HCT116 (cell line): ENCODE measurements around the gene USPL1. TPM values are rescaled to one million over a fixed set of nuclear protein-coding genes. Genes with fewer than 3 reads are reported as not detected.

Experiments used
- ATAC-seq: fragments of 200-7000 bp; cut with Tn5 transposase; 2 replicates; pipeline ENCODE4 v1.9.1; 2020; ENCODE audit warnings: mild to moderate bottlenecking, moderate library complexity
- BruUV-seq: library from RNA; stranded (reverse); fragments of 400-500 nt; replicated peaks from 2 replicates; lab custom pipeline; 2021; lab: Mats Ljungman, UMichigan
- CTCF ChIA-PET: fragments of 300-600 bp; sonication (Branson Sonifier 250); formaldehyde crosslinking; loops from one replicate; lab custom pipeline; 2021; ENCODE audit warnings: antibody characterized with exemption; lab: Charles Lee
- POLR2A ChIA-PET: fragments of 300-600, 350-600 bp; sonication (Branson Sonifier 250); formaldehyde crosslinking; loops from one replicate; lab custom pipeline; 2021; ENCODE audit warnings: antibody characterized with exemption; lab: Charles Lee
- RAD21 ChIA-PET, 2 experiments: fragments of 300-600 bp; sonication (Branson Sonifier 250); formaldehyde crosslinking; loops; one replicate each; lab custom pipeline; 2023; ENCODE audit warnings: low total read pairs in 2 of 2; ENCODE audit not compliant: uncharacterized antibody in 2 of 2, unreplicated experiment in 2 of 2, low non-redundant PET in 1 of 2; lab: Charles Lee
- DNase-seq: peaks from one replicate; pipeline ENCODE4 v3.0.0-alpha.2; 2010; ENCODE audit warnings: low read depth, low spot score
- H2AFZ ChIP-seq: fragments of 200-600 bp; shearing (Covaris generic), sonication (generic); 2 replicates; pipeline ENCODE4 v1.6.1; 2017; ENCODE audit warnings: low read depth, mixed run types, mixed read lengths, antibody characterized with exemption, low read length; ENCODE audit not compliant: poor library complexity, severe bottlenecking
- H3K27ac ChIP-seq: 2 replicates; pipeline ENCODE4 v1.5.1; 2012; ENCODE audit warnings: low read depth, low read length
- H3K27me3 ChIP-seq: fragments of 200-600 bp; sonication (generic); 2 replicates; pipeline ENCODE4 v1.6.1; 2016; ENCODE audit warnings: mixed run types, low read length, mixed read lengths; ENCODE audit not compliant: insufficient read depth
- H3K36me3 ChIP-seq, 2 experiments: fragments of 200-500 bp in 1 of 2; fragments of 200-600 bp in 1 of 2; sonication (Bioruptor generic) in 1 of 2; sonication (generic) in 1 of 2; 2 replicates each; pipeline versions ENCODE4 v1.5.1 to v1.6.1; 2014 to 2016; ENCODE audit warnings: low read length in 2 of 2, inconsistent platforms in 1 of 2, mixed read lengths in 1 of 2, mixed run types in 1 of 2; ENCODE audit not compliant: insufficient read depth in 2 of 2, control insufficient read depth in 1 of 2
- H3K4me1 ChIP-seq, 2 experiments: fragments of 200-600 bp in 1 of 2; sonication (generic) in 1 of 2; 2 replicates each; pipeline versions ENCODE4 v1.5.1 to v1.6.1; 2012 to 2017; ENCODE audit warnings: low read length in 2 of 2, inconsistent platforms in 1 of 2, mild to moderate bottlenecking in 1 of 2, mixed read lengths in 1 of 2, mixed run types in 1 of 2, moderate library complexity in 1 of 2; ENCODE audit not compliant: insufficient read depth in 2 of 2, control insufficient read depth in 1 of 2
- H3K4me2 ChIP-seq: fragments of 200-600 bp; sonication (generic); 2 replicates; pipeline ENCODE4 v1.6.1; 2017; ENCODE audit warnings: mixed run types, low read length, mixed read lengths
- H3K4me3 ChIP-seq, 2 experiments: fragments of 200-600 bp in 1 of 2; sonication (generic) in 1 of 2; replicated peaks in 1 of 2; 2 replicates each; pipeline ENCODE4 v1.5.1; 2011 to 2016; ENCODE audit warnings: low read length in 2 of 2, control low read depth in 1 of 2, low read depth in 1 of 2, mild to moderate bottlenecking in 1 of 2, mixed read lengths in 1 of 2, mixed run types in 1 of 2
- H3K79me2 ChIP-seq: fragments of 200-600 bp; sonication (generic); 2 replicates; pipeline ENCODE4 v1.6.1; 2017; ENCODE audit warnings: mild to moderate bottlenecking, mixed run types, low read length, moderate library complexity, mixed read lengths; ENCODE audit not compliant: insufficient read depth
- H3K9ac ChIP-seq: fragments of 200-600 bp; sonication (generic); 2 replicates; pipeline ENCODE4 v1.6.1; 2016; ENCODE audit warnings: low read length, mixed read lengths
- H3K9me2 ChIP-seq: fragments of 200-600 bp; sonication (generic), shearing (Covaris generic); 2 replicates; pipeline ENCODE4 v1.6.1; 2017; ENCODE audit warnings: mixed run types, mild to moderate bottlenecking, moderate library complexity; ENCODE audit not compliant: insufficient read depth
- H3K9me3 ChIP-seq, 2 experiments: fragments of 200-500 bp in 1 of 2; fragments of 200-600 bp in 1 of 2; sonication (Bioruptor generic) in 1 of 2; sonication (generic) in 1 of 2; 2 replicates each; pipeline ENCODE4 v1.6.1; 2014 to 2017; ENCODE audit warnings: low read length in 2 of 2, mixed read lengths in 2 of 2, inconsistent platforms in 1 of 2, low read depth in 1 of 2, mild to moderate bottlenecking in 1 of 2, mixed run types in 1 of 2, moderate library complexity in 1 of 2; ENCODE audit not compliant: control insufficient read depth in 1 of 2, insufficient read depth in 1 of 2
- H4K20me1 ChIP-seq: fragments of 200-600 bp; sonication (generic), shearing (Covaris generic); 2 replicates; pipeline ENCODE4 v1.6.1; 2017; ENCODE audit warnings: mixed run types, mild to moderate bottlenecking, moderate library complexity; ENCODE audit not compliant: insufficient read depth
- CEBPB ChIP-seq: IDR thresholded peaks from 2 replicates; pipeline ENCODE4 v1.6.1; 2012; ENCODE audit warnings: low read depth
- EGR1 ChIP-seq: IDR thresholded peaks from 2 replicates; pipeline ENCODE4 v1.6.1; 2012; ENCODE audit warnings: low read depth
- EZH2phosphoT487 ChIP-seq: fragments of 200-600 bp; IDR thresholded peaks from 2 replicates; pipeline ENCODE4 v1.6.1; 2018; ENCODE audit warnings: antibody characterized with exemption, borderline replicate concordance
- JUND ChIP-seq: IDR thresholded peaks from 2 replicates; pipeline ENCODE4 v1.6.1; 2012
- MAX ChIP-seq: IDR thresholded peaks from 2 replicates; pipeline ENCODE4 v1.6.1; 2012
- POLR2A ChIP-seq: IDR thresholded peaks from 2 replicates; pipeline ENCODE4 v1.7.0; 2011; ENCODE audit warnings: borderline replicate concordance; ENCODE audit not compliant: insufficient read depth, insufficient read length; ENCODE audit errors: extremely low read depth
- POLR2AphosphoS5 ChIP-seq: IDR thresholded peaks from 2 replicates; pipeline ENCODE4 v1.6.1; 2011; ENCODE audit warnings: mild to moderate bottlenecking, low read depth, low read length, moderate library complexity
- RAD21 ChIP-seq: IDR thresholded peaks from 2 replicates; pipeline ENCODE4 v1.6.1; 2012; ENCODE audit warnings: low read depth, mild to moderate bottlenecking
- SIN3A ChIP-seq: IDR thresholded peaks from 2 replicates; pipeline ENCODE4 v1.6.1; 2012; ENCODE audit warnings: low read depth
- SP1 ChIP-seq: IDR thresholded peaks from 2 replicates; pipeline ENCODE4 v1.6.1; 2012; ENCODE audit warnings: low read depth
- SRF ChIP-seq: IDR thresholded peaks from 2 replicates; pipeline ENCODE4 v1.6.1; 2012; ENCODE audit warnings: low read depth
- TCF7L2 ChIP-seq: IDR thresholded peaks from 2 replicates; pipeline ENCODE4 v1.7.0; 2011; ENCODE audit warnings: borderline replicate concordance, inconsistent platforms; ENCODE audit not compliant: insufficient read depth, insufficient read length; ENCODE audit errors: extremely low read depth
- YY1 ChIP-seq: IDR thresholded peaks from 2 replicates; pipeline ENCODE4 v1.6.1; 2011; ENCODE audit warnings: low read length, low read depth, moderate library complexity, mild to moderate bottlenecking; ENCODE audit not compliant: insufficient replicate concordance; ENCODE audit errors: extremely low read depth
- ZBTB33 ChIP-seq: IDR thresholded peaks from 2 replicates; pipeline ENCODE4 v1.6.1; 2011; ENCODE audit warnings: mild to moderate bottlenecking, low read length, moderate library complexity; ENCODE audit not compliant: insufficient replicate concordance; ENCODE audit errors: extremely low read depth
- ZFX ChIP-seq: fragments of 450-650 bp; IDR thresholded peaks from 2 replicates; pipeline ENCODE4 v1.6.1; 2017
- ZNF274 ChIP-seq: fragments of 200-500 bp; sonication (Bioruptor generic); IDR thresholded peaks from 2 replicates; pipeline ENCODE4 v1.6.1; 2014; ENCODE audit warnings: mild to moderate bottlenecking, low read depth, low read length, inconsistent platforms
- intact Hi-C: fragments of 100-400 bp; cut with micrococcal nuclease; formaldehyde crosslinking; loops from 2 replicates; pipeline ENCODE4 v1.10.0; 2022
- total RNA-seq: library from RNA; stranded (reverse); gene quantifications from one replicate; pipeline ENCODE4 v1.2.1, GENCODE V29; 2021; ENCODE audit not compliant: unreplicated experiment
- TF ChIP-seq, protein P1 (sequence below), 3 experiments: fragments of 200-600 bp in 1 of 3; sonication (generic) in 1 of 3; IDR thresholded peaks in 2 of 3; conservative IDR thresholded peaks in 1 of 3; 2 replicates each; pipeline ENCODE4 v1.5.1; 2012 to 2017; ENCODE audit warnings: low read depth in 2 of 3, low read length in 2 of 3, antibody characterized with exemption in 1 of 3, borderline replicate concordance in 1 of 3, control low read depth in 1 of 3, mild to moderate bottlenecking in 1 of 3, mixed read lengths in 1 of 3, mixed run types in 1 of 3, moderate library complexity in 1 of 3; ENCODE audit not compliant: insufficient read depth in 1 of 3

The USPL1 gene
- total RNA-seq, 1 experiment from 2014 or later, result 19.7 TPM

DNA sequence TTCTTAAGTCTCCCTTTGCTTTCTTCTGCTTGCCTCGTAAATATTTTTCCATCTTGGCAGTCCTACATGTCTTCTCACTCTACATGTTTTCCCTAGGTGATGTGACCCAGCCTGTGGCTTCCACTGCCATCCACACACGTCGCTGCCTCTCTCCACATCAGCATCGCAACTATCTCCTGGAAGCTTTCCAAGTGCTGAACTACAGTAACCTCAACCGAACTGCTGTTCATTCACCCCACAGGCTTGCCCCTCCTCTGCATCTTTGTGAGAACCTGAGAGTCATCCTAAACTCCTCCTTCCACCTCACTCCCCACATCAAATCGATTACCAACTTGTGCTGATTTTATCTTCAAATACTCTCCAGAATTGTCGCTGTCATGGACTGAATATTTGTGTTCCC, 41.2 kb upstream of the USPL1 start:
- ChIA-PET POLR2A (no interaction called here), CTCF (no interaction called here), RAD21 (no interaction called here)
- TF ChIP-seq ZBTB33, result no peak
- no peak for TF ChIP-seq SIN3A
- TF ChIP-seq MAX, result no peak
- TF ChIP-seq POLR2A, result no peak
- TF ChIP-seq ZFX, result no peak
- TF ChIP-seq, protein P1, sequence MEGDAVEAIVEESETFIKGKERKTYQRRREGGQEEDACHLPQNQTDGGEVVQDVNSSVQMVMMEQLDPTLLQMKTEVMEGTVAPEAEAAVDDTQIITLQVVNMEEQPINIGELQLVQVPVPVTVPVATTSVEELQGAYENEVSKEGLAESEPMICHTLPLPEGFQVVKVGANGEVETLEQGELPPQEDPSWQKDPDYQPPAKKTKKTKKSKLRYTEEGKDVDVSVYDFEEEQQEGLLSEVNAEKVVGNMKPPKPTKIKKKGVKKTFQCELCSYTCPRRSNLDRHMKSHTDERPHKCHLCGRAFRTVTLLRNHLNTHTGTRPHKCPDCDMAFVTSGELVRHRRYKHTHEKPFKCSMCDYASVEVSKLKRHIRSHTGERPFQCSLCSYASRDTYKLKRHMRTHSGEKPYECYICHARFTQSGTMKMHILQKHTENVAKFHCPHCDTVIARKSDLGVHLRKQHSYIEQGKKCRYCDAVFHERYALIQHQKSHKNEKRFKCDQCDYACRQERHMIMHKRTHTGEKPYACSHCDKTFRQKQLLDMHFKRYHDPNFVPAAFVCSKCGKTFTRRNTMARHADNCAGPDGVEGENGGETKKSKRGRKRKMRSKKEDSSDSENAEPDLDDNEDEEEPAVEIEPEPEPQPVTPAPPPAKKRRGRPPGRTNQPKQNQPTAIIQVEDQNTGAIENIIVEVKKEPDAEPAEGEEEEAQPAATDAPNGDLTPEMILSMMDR (IDR thresholded peaks at IDR 0.05 in 2 of 3, conservative IDR thresholded peaks at IDR 0.05 in 1 of 3; ENCODE audit: borderline replicate concordance in 1 of 3, insufficient read depth in 1 of 3, low read depth in 2 of 3, low read length in 2 of 3), result no peak
- TF ChIP-seq CEBPB, result no peak
- no peak for TF ChIP-seq ZNF274
- TF ChIP-seq POLR2AphosphoS5, result no peak
- no peak for TF ChIP-seq EGR1
- no peak for TF ChIP-seq SP1
- no peak for TF ChIP-seq EZH2phosphoT487
- TF ChIP-seq YY1, result no peak
- no peak for TF ChIP-seq RAD21
- TF ChIP-seq SRF, result no peak
- no peak for TF ChIP-seq JUND
- no peak for TF ChIP-seq TCF7L2
- no peak overlapping the region for H3K4me3 ChIP-seq
- no peak overlapping the region for H2AFZ ChIP-seq
- H3K4me1 ChIP-seq, result peaks cover 31 to 37% of the 10 kb centered on the region in 2 experiments
- H3K27ac ChIP-seq, result no peak overlapping the region
- no peak overlapping the region for H3K9ac ChIP-seq
- H3K4me2 ChIP-seq, result peak overlapping the region; percentile 45
- H3K9me2 ChIP-seq, result no peaks in the 10 kb centered on the region
- intact Hi-C loops, result loop anchor here (10.0 kb wide), 1 partner anchor 232 kb away; no protein-coding TSS in a partner anchor
- DNase-seq (no peak), ATAC-seq (no peak)
- no TSS peak for BruUV-seq
- H3K9me3 ChIP-seq, result no peaks in the 10 kb centered on the region
- no peaks in the 10 kb centered on the region for H3K79me2 ChIP-seq
- no peaks in the 10 kb centered on the region for H3K36me3 ChIP-seq
- no peaks in the 10 kb centered on the region for H3K27me3 ChIP-seq
- H4K20me1 ChIP-seq, result no peaks in the 10 kb centered on the region
